ENCODE results near the gene ITM2C. TPM values are rescaled to one million over a fixed set of nuclear protein-coding genes. Genes with fewer than 3 reads are reported as not detected.

ITM2C gene
- total and polyA plus RNA-seq, 3 experiments from 2014 or later: 50.1 to 58.6 (median 56.1) TPM

- no peaks in the 10 kb centered on the region for H3K36me3 ChIP-seq (ENCODE audit: insufficient read depth, low read length)
- ChIA-PET POLR2A (interaction anchor here (0.7 kb wide), 1 partner anchor 14 kb away, joined by 6 read pairs; no protein-coding TSS in a partner anchor), CTCF (interaction anchor here (0.6 to 4.3 kb wide), 39 partner anchors 9 to 641 kb away, joined by 3 to 65 read pairs (median 4); partner anchors contain the start of genes GPR55, SP140 and SPATA3)
- no peaks in the 10 kb centered on the region for H3K9me3 Mint-ChIP-seq
- no peak overlapping the region for H3K27ac ChIP-seq (ENCODE audit: low read depth, low read length)
- H3K36me3 Mint-ChIP-seq: peaks cover 0 to 23% (median 10%) of the 10 kb centered on the region in 3 donors
- H3K4me3 Mint-ChIP-seq: peak overlapping the region in 6 of 7 donors; percentile 5 to 72 (median 46)
- peaks cover 29 to 30% of the 10 kb centered on the region in 2 donors for H3K27me3 Mint-ChIP-seq
- H3K4me1 Mint-ChIP-seq: peaks cover 7 to 17% (median 8%) of the 10 kb centered on the region in 3 donors
- no peaks in the 10 kb centered on the region for H3K4me1 ChIP-seq (ENCODE audit: insufficient read depth, low read length)
- H3K27me3 ChIP-seq (ENCODE audit: insufficient read depth, low read length, poor library complexity, severe bottlenecking): peaks cover 17% of the 10 kb centered on the region
- H3K4me3 ChIP-seq (ENCODE audit: low read length): peak overlapping the region; percentile 35
- H3K9me3 ChIP-seq (ENCODE audit: low read length): no peaks in the 10 kb centered on the region
- H3K27ac Mint-ChIP-seq: peak overlapping the region in 1 of 8 donors; percentile 45
- DNase-seq: peak in 4 of 5 donors; percentile 43 to 74 (median 68)
These were observed 40.2 kb upstream of the ITM2C start for GRCh38 chr2:230824406-230824978.

DNA sequence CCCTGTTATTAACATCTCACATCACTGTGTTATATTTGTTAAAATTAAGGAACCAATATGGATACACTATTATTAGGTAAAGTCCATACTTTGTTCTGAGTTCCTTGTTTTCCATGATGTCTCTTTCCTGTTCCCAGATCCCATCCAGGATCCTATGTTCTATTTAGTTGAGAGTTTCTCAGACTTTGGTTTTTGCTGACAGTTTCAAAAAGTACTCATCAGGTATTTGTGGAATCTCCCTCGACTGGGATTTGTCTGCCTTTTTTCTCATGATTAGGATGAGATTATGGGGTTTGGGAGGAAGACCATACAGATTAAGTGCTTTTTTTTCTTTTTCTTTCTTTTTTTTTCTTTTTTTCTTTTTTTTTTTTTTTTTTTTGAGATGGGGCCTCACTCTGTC, 39.4 kb upstream of the ITM2C start:
- H3K27ac Mint-ChIP-seq: no peak overlapping the region
- no peak overlapping the region for H3K4me3 Mint-ChIP-seq
- no peak overlapping the region for H3K4me3 ChIP-seq (ENCODE audit: low read length)
- ChIA-PET CTCF (interaction anchor here (0.7 to 4.3 kb wide), 10 partner anchors 8 to 1996 kb away, joined by 3 to 65 read pairs (median 6); no protein-coding TSS in a partner anchor), POLR2A (no interaction called here)
- no peaks in the 10 kb centered on the region for H3K9me3 Mint-ChIP-seq
- H3K27me3 ChIP-seq (ENCODE audit: insufficient read depth, low read length, poor library complexity, severe bottlenecking): peaks cover 17% of the 10 kb centered on the region
- H3K9me3 ChIP-seq (ENCODE audit: low read length): no peaks in the 10 kb centered on the region
- DNase-seq: no peak
- no peak overlapping the region for H3K27ac ChIP-seq (ENCODE audit: low read depth, low read length)
- no peaks in the 10 kb centered on the region for H3K4me1 ChIP-seq (ENCODE audit: insufficient read depth, low read length)
- H3K27me3 Mint-ChIP-seq: peaks cover 32 to 34% of the 10 kb centered on the region in 2 donors
- peaks cover 7 to 17% (median 8%) of the 10 kb centered on the region in 3 donors for H3K4me1 Mint-ChIP-seq
- peaks cover 0 to 16% (median 9%) of the 10 kb centered on the region in 3 donors for H3K36me3 Mint-ChIP-seq
- no peaks in the 10 kb centered on the region for H3K36me3 ChIP-seq (ENCODE audit: insufficient read depth, low read length)

- ChIA-PET CTCF (no interaction called here), POLR2A (no interaction called here)
- Histone ChIP-seq H3K4me1 (ENCODE audit: insufficient read depth, low read length) (no peaks in the 10 kb centered on the region), H3K4me3 (ENCODE audit: low read length) (no peak overlapping the region), H3K27ac (ENCODE audit: low read depth, low read length) (no peak overlapping the region), H3K27me3 (ENCODE audit: insufficient read depth, low read length, poor library complexity, severe bottlenecking) (peaks cover 17% of the 10 kb centered on the region), H3K36me3 (ENCODE audit: insufficient read depth, low read length) (no peaks in the 10 kb centered on the region), H3K9me3 (ENCODE audit: low read length) (no peaks in the 10 kb centered on the region)
- Mint-ChIP-seq H3K4me1 (peaks cover 7 to 17% (median 8%) of the 10 kb centered on the region in 3 donors), H3K36me3 (peaks cover 0 to 7% (median 3%) of the 10 kb centered on the region in 3 donors), H3K27me3 (peaks cover 34 to 46% of the 10 kb centered on the region in 2 donors), H3K27ac (no peak overlapping the region), H3K9me3 (no peaks in the 10 kb centered on the region), H3K4me3 (peak overlapping the region in 5 of 7 donors; percentile 1 to 75 (median 8))
- DNase-seq: no peak
These were observed 36.9 kb upstream of the ITM2C start for GRCh38 chr2:230827774-230828271.

DNA sequence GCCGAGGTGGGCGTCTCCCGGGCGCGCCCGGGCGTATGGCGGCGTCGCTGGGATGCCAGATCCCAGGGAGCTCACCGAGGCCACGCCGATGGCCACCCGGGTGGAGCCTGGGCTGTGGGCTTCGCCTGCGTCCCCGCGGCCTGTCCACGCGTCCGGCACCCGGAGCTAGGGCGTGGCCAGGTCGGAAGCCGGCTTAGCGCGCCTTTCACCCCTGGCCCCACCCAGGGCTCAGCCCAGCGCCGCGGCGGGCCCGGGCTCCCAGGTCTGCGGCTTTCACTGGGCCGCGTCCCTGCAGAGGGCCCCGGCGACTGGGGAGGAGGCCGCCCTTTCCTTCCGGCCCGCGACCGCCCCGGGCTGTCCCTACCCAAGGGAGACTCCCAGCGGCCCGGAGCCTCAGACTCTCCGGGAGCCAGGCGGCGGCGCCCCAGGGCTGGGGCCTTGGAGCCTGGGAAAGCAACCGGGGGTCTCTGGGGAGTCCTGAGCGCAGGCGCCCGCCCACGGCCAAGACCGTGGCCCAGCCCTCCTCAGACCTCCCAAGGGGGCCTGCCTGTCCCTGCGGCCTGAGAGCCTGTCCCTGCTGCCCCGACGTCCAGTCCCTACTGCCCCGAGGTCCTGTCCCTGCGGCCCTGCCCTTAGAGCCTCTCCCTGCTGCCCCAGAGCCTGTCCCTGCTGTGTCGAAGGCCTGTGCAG, 36.3 kb upstream of the ITM2C start:
- Histone ChIP-seq H3K36me3 (ENCODE audit: insufficient read depth, low read length) (no peaks in the 10 kb centered on the region), H3K4me3 (ENCODE audit: low read length) (no peak overlapping the region), H3K9me3 (ENCODE audit: low read length) (no peaks in the 10 kb centered on the region), H3K4me1 (ENCODE audit: insufficient read depth, low read length) (no peaks in the 10 kb centered on the region), H3K27ac (ENCODE audit: low read depth, low read length) (no peak overlapping the region), H3K27me3 (ENCODE audit: insufficient read depth, low read length, poor library complexity, severe bottlenecking) (peaks cover 17% of the 10 kb centered on the region)
- Mint-ChIP-seq H3K27me3 (peaks cover 34 to 46% of the 10 kb centered on the region in 2 donors), H3K4me3 (peak overlapping the region in 5 of 7 donors; percentile 9 to 54 (median 29)), H3K4me1 (peaks cover 7 to 17% (median 8%) of the 10 kb centered on the region in 3 donors), H3K36me3 (peaks cover 0 to 7% (median 3%) of the 10 kb centered on the region in 3 donors), H3K27ac (no peak overlapping the region), H3K9me3 (no peaks in the 10 kb centered on the region)
- ChIA-PET POLR2A (no interaction called here), CTCF (no interaction called here)
- no peak for DNase-seq

DNA sequence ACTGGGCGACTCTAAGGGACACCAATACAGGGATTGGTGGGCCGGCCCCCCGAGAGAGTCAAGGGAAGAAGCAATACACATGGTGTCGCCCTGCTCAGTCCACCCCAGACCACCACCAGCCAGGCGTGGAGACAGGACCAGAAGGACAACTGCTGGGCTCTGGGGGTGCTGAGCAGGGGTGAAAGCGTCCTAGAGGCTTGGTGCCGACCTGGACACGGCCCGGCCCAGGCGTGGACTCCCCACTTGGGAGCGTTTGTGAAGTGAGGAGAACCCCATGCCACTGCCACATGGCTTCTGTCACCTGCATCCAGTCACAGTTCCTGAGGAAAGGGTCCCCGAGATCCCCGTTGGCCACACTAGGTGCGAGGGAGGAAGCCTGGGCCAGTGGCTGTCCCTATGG, 35.4 kb upstream of the ITM2C start:
- Histone ChIP-seq H3K36me3 (ENCODE audit: insufficient read depth, low read length) (no peaks in the 10 kb centered on the region), H3K9me3 (ENCODE audit: low read length) (no peaks in the 10 kb centered on the region), H3K4me3 (ENCODE audit: low read length) (no peak overlapping the region), H3K4me1 (ENCODE audit: insufficient read depth, low read length) (no peaks in the 10 kb centered on the region), H3K27ac (ENCODE audit: low read depth, low read length) (no peak overlapping the region), H3K27me3 (ENCODE audit: insufficient read depth, low read length, poor library complexity, severe bottlenecking) (peaks cover 17% of the 10 kb centered on the region)
- no peak for DNase-seq
- ChIA-PET CTCF (interaction anchor here (1.4 to 1.7 kb wide), 2 partner anchors 11 to 21 kb away, joined by 3 to 4 read pairs; no protein-coding TSS in a partner anchor), POLR2A (no interaction called here)
- Mint-ChIP-seq H3K4me3 (peak overlapping the region in 3 of 7 donors; percentile 9 to 29 (median 28)), H3K27me3 (peaks cover 34 to 46% of the 10 kb centered on the region in 2 donors), H3K9me3 (no peaks in the 10 kb centered on the region), H3K27ac (no peak overlapping the region), H3K36me3 (peaks cover 0 to 7% (median 3%) of the 10 kb centered on the region in 3 donors), H3K4me1 (peaks cover 5 to 16% (median 6%) of the 10 kb centered on the region in 3 donors)

DNA sequence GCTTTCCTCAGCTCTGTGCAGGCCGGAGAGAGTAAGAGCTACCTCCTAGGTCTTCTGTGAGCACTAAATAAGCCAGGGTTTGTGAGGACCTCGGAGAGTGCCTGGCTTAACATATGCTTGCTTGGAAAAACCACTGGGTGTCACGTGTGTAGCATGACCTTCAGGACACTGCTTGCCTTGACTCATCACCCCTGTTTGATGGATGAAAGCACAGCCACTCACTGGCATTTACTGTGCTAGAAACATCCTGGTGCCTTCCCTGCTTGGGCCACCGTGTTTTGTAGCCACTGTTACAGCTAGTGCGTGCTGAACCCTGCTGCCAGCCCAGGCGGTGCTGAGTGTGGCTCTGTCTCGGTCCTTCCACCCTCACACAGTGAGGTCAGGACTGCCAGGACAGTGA, 34.8 kb upstream of the ITM2C start:
- ChIA-PET POLR2A (no interaction called here), CTCF (interaction anchor here (1.3 to 1.7 kb wide), 3 partner anchors 11 to 155 kb away, joined by 3 to 4 read pairs (median 3); no protein-coding TSS in a partner anchor)
- Mint-ChIP-seq H3K27ac (no peak overlapping the region), H3K4me1 (peaks cover 0 to 11% (median 3%) of the 10 kb centered on the region in 3 donors), H3K36me3 (peaks cover 0 to 7% (median under 1%) of the 10 kb centered on the region in 3 donors), H3K9me3 (no peaks in the 10 kb centered on the region), H3K27me3 (peaks cover 33 to 41% of the 10 kb centered on the region in 2 donors), H3K4me3 (peak overlapping the region in 1 of 7 donors; percentile 38)
- Histone ChIP-seq H3K9me3 (ENCODE audit: low read length) (no peaks in the 10 kb centered on the region), H3K4me1 (ENCODE audit: insufficient read depth, low read length) (no peaks in the 10 kb centered on the region), H3K36me3 (ENCODE audit: insufficient read depth, low read length) (no peaks in the 10 kb centered on the region), H3K27me3 (ENCODE audit: insufficient read depth, low read length, poor library complexity, severe bottlenecking) (peaks cover 17% of the 10 kb centered on the region), H3K27ac (ENCODE audit: low read depth, low read length) (no peak overlapping the region), H3K4me3 (ENCODE audit: low read length) (no peak overlapping the region)
- DNase-seq: no peak

GRCh38 chr2:230830428-230830827, 34.3 kb upstream of the ITM2C start:
- Mint-ChIP-seq H3K9me3 (no peaks in the 10 kb centered on the region), H3K4me3 (no peak overlapping the region), H3K27me3 (peaks cover 33 to 36% of the 10 kb centered on the region in 2 donors), H3K4me1 (peaks cover 0 to 11% (median 3%) of the 10 kb centered on the region in 3 donors), H3K36me3 (peaks cover 0 to 7% (median 0%) of the 10 kb centered on the region in 3 donors), H3K27ac (no peak overlapping the region)
- Histone ChIP-seq H3K4me3 (ENCODE audit: low read length) (no peak overlapping the region), H3K27ac (ENCODE audit: low read depth, low read length) (no peak overlapping the region), H3K27me3 (ENCODE audit: insufficient read depth, low read length, poor library complexity, severe bottlenecking) (peaks cover 17% of the 10 kb centered on the region), H3K36me3 (ENCODE audit: insufficient read depth, low read length) (no peaks in the 10 kb centered on the region), H3K9me3 (ENCODE audit: low read length) (no peaks in the 10 kb centered on the region), H3K4me1 (ENCODE audit: insufficient read depth, low read length) (no peaks in the 10 kb centered on the region)
- ChIA-PET POLR2A (no interaction called here), CTCF (interaction anchor here (1.3 to 1.7 kb wide), 3 partner anchors 10 to 154 kb away, joined by 3 to 4 read pairs (median 3); no protein-coding TSS in a partner anchor)
- DNase-seq: no peak
